Renal pelvis (tissue), 12 donors: ENCODE data around the gene FOXL3. TPM values are rescaled to one million over a fixed set of nuclear protein-coding genes. Genes with fewer than 3 reads are reported as not detected.
"Not testable (repeated sequence)": the region's sequence is repeated elsewhere in the genome, so short reads cannot be mapped to it uniquely, and the experiment has no call there.

Experiments
- DNase-seq: peaks from one replicate; pipeline ENCODE4 v3.0.0-alpha.2; 2013
- long read RNA-seq, 16 experiments: transcript quantifications; one replicate each; lab custom pipeline, GENCODE V29; 2026
- polyA plus RNA-seq, 3 donors: library from polyadenylated mRNA; unstranded; fragments of 120-200 nt; gene quantifications; one replicate each; pipeline ENCODE4 v1.2.1, GENCODE V29; 2013; ENCODE audit not compliant: insufficient read length in 3 of 3

The FOXL3 gene
- not detected for polyA plus RNA-seq
- long read RNA-seq, donor 1 = 0 reads
- long read RNA-seq, donor 2 = 0 reads
- long read RNA-seq, donor 3 = 0 reads
- long read RNA-seq, donor 4 = 0 reads
- long read RNA-seq, donor 5 = 0 reads
- long read RNA-seq, donor 6 = 0 reads
- long read RNA-seq, donor 7 = 0 reads
- long read RNA-seq, donor 8 = 0 reads
- long read RNA-seq, donor 9 = 0 reads
- long read RNA-seq, donor 10 = 0 reads
- long read RNA-seq, donor 11 = 0 reads
- long read RNA-seq, donor 12 = 0 reads
- long read RNA-seq, donor 13 = 0 reads
- long read RNA-seq, donor 14 = 0 reads
- long read RNA-seq, donor 15 = 0 reads
- long read RNA-seq, donor 16 = 0 reads

DNA sequence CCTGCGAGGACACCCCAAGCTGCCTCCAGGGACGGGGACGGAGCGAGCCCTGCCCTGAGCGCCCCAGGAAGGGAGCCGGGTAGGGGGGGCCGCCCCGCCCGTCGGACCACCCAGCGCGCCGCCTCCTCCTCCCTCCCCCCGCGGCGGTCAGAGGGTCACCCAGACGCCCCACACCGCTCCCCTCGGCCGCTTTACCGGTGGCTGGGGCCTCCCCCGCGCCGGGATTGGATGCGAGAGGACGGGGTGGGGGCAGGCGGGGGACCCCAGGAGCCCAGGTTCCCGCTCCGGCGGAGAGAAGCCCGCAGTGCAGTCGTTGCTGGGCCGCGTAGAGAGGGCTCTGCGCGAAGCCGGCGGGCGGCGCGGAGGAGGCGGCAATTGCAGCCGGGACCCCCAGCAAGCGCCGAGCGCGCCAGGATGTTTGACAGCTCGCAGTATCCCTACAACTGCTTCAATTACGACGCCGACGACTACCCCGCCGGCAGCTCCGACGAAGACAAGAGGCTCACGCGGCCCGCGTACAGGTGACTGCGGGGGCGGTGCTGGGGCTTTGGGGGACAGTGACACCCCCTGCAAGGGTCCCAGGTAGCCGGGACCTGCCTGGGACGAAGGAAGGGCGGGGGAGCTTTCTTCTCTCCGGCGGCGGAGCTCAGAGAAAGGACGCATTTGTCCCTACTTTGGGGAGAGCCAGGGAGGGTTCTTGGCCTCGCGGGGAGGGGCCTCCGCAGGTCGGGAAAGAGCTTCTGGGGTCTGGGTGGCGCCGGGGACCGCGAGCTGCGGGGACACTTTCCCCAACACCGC, at the start of gene FOXL3:
Gene FOXL3 (plus strand): TSS at position 415 of the 798 bp plus-strand sequence. CDS start 0 bp downstream, at position 415.
- DNase-seq = no peak

DNA sequence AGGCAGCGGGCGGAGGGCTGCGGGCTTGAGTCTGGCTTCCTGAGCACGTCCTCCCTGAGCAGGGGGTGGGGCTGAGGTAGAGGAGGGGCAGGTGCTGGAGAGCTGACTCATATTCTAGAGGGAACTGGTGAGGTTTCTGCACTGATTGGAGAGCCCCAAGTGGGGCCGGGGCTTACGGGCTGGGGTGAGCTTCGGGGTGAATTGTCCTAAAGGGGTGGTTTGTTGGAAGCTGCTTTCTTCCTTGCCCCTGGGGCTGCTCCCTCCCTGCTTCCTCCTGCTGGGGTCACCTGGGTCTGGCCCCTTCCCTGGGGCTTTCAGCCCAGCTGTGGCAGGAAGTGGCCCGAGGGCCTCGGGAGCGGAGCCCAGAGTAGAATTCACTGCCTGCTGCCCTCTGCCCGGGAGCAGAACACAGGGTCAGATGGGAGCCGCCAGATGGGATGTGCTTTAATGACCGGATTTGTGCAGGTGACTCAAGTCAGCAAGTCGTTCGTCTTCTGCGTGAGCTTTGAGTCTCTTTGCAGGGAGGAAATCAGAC, 49.0 kb upstream of the FOXL3 start:
- no peak for DNase-seq

DNA sequence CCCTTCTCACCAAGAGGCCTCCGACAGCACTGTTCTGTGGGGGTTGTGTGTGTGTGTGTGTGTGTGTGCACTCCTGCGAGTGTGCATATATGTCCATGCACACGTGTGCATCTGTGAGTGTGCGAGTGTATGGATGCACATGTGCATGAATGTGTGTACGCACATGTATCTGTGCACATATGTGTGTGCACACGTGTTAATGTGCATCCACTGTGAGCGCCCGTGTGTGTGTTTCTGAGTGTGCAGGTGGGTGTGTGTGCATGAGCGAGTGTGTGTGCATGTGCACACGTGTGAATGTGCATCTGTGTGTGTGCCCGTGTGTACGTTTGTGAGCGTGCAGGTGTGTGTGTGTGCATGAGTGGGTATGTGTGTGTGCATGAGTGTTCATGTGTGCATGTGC, 48.5 kb upstream of the FOXL3 start:
- no peak for DNase-seq

DNA sequence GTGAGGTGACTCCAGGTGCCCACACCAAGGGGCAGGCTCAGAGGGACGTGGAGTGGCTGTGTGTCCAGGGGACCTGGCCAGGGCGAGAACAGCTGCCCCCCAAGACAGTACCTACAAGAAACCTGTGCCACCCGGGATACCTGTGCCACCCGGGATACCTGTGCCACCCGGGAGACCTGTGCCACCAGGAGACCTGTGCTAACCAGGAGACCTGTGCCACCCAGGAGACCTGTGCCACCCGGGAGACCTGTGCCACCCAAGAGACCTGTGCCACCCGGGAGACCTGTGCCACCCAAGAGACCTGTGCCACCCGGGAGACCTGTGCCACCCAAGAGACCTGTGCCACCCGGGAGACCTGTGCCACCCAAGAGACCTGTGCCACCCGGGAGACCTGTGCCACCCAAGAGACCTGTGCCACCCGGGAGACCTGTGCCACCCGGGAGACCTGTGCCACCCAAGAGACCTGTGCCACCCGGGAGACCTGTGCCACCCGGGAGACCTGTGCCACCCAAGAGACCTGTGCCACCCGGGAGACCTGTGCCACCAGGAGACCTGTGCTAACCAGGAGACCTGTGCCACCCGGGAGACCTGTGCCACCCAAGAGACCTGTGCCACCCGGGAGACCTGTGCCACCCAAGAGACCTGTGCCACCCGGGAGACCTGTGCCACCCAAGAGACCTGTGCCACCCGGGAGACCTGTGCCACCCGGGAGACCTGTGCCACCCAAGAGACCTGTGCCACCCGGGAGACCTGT, 47.0 kb upstream of the FOXL3 start:
- not testable (repeated sequence) for DNase-seq

DNA sequence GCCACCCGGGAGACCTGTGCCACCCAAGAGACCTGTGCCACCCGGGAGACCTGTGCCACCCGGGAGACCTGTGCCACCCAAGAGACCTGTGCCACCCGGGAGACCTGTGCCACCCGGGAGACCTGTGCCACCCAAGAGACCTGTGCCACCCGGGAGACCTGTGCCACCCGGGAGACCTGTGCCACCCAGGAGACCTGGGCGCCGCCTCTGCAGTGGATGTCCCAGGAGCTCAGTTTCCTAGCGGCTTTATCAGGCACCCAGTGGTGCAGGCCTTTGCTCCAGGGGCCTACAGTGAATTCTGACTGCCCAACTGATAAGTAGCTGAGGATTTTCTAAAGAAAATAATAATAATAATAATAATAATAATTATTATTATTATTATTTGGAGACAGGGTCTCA, 46.4 kb upstream of the FOXL3 start:
- DNase-seq = not testable (repeated sequence)

DNA sequence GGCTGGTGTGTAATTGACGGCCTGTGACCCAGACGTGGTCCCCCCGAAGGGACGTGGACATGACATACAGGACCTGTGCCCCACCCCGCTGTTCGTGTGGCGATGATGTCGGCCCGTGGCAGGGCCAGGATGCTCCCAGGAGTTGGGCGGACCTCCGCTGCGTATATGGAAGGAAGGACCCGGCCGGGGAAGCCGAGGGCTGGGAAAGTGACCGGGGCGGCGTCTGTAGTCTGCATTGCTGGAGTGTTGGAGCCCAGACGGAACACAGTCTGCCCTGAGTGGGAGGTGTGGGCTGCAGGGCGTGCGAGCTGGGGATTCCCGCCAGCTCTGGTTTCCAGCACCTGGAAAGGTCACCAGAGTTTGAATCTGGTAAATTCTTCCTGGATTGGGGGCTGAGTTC, 45.0 kb upstream of the FOXL3 start:
- DNase-seq = no peak

DNA sequence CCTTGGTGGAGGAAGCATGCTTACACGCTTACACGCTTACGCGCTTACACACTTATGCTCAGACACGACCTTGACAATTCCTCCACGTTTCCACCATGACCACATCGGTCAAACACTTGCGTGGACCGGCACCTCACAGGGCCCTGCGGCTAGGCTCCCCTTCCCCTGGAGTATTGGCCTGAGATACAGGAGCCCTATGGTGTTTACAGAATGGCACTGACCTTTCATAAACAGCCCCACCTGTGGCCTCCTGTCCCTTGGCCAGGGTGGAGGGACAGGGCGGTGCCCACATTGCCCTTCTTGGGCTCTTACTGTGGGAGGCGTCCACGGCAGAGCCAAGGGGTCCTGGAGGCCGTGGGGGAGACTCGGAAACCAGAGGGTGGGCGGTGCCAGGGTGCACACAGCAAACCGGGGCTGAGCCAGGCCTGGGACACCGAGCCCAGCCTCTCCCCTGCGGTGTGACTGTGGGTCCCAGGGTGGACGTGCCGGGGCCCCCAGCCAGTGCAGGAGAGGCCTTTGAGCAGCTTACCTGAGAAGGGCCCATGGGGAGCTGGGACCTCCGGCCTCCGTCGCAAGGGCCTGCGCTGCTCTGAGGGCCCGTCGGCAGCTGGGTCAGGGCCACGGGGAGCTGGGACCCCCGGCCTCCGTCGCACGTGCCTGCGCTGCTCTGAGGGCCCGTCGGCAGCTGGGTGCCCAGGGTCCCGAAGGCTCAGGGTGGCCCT, 44.2 kb upstream of the FOXL3 start:
- DNase-seq = no peak

DNA sequence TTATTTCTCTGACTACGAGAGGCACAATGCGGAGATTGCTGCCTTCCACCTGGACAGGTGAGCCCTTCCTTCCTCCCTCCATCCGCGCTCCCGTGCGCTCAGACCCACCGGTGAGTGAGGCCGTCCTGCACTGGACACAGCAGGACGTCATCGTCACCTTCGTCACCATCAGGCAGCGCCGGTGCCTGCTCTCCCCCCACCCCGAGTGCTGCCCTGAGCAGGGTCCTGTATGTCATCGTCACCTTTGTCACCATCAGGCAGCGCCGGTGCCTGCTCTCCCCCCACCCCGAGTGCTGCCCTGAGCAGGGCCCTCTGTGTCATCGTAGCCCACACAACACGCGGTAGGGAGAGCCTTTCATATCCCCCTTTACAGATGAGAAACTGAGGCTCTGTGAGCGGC, 43.5 kb upstream of the FOXL3 start:
- DNase-seq = no peak

DNA sequence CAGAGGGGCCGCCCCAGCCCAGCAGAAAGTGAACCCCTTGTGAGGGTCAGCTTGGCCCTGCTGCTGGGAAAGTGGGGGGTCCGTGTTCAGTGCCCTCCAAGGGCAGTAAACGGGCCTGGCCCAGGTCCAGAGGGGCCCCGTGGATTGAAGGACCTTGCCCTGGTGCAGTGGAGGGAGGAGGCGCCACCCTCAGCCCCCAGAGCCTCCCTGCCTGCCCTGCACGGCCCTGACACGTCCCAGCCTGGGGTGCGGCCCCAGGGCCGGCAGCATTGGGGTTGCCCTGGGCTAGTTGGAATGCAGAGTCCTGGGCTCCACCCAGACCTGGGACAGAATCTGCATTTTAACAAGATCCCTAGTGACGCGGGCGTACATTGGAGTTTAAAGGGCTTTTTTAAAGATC, 42.8 kb upstream of the FOXL3 start:
- DNase-seq = no peak

DNA sequence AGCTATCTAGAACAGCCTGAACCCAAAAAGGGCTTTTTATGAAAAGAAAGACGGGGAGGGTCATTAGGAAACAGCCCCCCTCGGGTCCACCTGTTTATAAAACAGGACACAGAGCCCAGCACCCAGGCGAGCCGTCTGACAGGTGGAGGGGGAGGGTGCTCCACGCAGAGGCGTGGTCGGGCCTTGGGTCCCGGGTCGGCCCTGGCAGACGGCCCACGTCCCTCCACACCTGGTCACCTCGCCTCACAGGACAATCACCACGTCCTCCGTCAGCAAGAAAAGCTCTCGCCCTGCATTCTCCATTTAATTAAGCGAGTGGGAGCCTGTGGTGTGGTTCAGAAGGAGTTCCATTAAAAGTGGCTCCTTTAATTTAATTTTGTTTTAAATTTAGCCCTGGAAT, 42.3 kb upstream of the FOXL3 start:
- DNase-seq = no peak

DNA sequence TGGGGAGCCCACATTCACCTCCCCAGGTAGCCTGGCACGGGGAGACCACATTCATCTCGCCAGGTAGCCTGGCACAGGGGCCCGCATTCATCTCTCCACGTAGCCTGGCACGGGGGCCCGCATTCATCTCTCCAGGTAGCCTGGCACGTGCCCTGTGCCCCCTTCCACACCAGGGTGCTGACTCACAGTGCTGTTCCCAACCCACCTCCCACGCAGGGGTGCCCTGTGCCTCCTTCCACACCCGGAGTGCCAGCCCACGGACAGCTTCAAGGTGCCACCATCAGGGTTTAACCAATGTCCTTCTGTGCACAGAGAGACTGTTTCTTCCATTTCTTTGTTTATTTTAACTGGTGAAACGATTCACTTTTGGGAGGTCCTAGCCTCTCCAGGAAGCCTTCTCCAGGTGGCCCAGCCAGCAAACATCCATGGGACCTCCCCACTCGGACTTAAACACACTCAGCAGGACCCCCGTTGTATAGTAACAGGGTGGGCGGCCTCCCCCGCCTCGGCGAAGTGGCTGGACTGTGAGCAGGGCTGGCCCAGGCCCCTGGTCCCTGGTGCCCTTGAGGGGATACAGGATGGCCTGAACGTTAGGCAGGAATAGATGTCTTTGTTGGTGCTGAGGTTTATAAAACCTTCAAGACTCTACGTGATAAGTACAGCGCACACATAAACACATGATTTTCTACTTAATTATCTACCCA, 41.1 kb upstream of the FOXL3 start:
- DNase-seq = no peak

DNA sequence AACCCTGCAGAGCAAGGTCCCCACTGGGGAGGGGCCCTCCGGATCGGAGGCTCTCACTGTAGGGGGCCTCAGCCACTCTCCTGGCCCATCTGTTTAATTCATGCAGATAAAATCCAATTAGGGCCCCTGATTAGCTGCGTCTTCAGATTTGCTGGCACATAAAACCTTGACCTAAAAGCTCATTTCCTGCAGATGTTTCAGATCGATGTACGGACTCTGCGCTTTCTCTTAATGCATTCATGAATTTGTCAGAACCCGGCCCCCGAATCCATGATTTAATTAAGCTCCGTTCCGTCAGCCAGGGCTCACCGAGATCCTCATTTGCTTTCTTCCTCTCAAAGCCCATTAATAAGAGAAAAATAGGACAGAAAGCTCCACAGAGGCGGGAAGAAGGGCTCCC, 40.0 kb upstream of the FOXL3 start:
- DNase-seq = no peak

DNA sequence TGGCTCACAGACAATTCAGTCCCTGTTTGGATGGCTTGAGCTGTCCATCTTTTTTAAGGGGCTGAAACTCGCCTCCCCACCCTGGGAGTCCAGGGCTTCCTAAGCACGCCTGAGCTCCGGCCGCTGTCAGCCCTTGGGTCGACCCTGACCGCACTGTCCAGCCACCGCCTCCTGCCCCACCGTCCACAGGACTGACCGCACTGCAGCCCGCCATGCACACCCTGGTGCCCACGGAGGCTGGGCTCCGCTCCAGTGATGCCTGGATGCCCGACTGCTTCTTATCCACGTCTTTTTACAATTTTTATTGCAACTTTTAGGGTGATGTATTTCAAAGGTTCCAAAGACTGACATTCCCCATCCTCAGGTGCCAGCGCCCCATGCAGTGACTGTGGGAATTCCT, 39.4 kb upstream of the FOXL3 start:
- no peak for DNase-seq

DNA sequence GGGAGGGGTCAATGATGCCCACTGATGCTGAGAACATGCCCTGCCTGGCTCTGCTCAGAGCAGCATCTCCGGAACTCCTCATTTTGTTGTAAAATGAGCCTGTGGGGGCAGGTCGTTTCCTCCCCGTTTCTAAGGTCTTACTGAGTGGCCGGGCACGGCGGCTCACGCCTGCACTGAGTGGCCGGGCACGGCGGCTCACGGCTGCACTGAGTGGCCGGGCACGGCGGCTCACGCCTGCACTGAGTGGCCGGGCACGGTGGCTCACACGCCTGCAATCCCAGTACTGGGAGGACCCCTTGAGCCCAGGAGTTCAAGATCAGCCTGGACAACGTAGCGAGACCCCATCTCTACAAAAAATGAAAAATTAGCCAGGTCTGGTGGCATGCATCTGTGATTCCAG, 39.0 kb upstream of the FOXL3 start:
- no peak for DNase-seq

DNA sequence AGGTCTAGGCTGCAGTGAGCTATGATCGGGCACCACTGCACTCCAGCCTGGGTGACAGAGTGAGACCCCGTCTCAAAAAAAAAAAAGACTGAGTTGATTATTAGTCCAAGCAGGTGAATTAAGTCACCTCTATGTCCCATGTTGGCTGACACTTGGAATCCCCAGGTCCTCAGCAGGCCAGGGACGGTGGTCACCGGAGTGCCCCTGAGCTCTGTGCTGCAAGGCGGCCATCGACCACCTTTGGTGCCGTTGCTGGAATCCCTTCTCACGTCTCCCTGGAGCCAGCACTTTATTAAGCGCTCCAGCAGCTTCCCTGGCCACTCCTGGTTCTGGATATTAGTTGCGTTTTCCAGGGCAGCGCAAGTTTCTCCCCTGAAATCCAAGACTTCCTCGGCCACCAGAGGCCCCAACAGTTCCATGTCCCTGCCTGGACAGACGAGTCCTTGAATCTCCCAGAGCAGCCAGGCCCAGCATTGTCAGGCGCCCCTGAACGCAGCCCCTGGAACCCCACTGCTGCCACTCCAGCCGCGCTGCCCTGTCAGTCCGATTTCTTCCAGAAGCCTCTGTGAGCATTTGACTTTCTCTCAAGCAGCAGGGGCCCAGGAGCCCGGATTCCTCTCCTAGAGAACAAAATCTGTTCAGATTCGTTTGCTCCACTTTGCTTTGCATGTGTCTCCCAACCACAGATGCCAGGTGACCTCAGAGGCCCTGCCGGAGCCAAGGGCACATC, 38.4 kb upstream of the FOXL3 start:
- DNase-seq = no peak

DNA sequence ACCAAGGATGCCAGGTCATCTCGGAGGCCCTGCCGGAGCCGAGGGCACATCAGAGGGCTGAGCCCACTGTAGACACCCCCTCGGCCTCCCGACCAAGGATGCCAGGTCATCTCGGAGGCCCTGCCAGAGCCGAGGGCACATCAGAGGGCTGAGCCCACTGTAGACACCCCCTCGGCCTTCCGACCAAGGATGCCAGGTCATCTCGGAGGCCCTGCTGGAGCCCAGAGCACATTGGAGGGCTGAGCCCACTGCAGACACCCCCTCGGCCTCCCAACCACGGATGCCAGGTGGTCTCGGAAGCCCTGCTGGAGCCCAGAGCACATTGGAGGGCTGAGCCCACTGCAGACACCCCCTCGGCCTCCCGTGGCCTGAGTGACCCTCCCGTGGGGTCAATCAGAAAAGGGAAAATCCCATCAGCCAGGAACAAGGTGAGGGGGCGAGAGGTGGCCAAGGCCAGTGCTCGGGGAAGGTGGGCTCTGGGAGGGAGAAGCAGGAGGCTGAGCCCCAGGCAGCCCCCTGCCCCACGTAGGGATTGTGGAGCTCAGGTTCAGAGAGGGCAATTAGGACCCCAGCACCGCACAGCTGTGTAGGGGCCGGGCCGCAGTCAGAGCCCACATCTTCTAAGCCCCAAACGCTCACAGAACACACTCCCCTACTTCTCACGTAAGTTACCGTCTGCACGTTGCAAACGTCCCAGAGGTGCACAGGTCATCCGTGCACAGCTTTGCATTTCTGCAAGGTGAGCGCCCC, 37.6 kb upstream of the FOXL3 start:
- DNase-seq = no peak

DNA sequence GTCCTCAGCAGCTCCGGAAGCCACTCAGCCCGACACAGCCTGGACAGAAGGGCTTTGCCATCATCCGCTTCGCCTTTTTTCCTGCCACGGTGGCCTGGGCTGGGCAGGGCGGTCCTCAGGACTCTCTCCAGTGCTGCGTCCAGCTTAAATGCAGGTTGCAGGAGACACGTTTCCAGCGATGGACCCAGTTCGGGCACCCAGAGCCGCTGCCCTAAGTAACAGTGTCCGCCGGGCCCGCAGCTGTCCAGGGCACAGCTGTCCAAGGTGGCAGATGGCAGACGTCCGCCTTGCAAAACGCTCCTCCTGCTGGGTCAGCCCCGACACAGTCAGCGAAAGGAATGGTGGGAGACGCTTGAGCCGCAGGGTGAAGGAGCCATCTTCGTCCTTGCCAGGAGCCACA, 37.0 kb upstream of the FOXL3 start:
- no peak for DNase-seq

DNA sequence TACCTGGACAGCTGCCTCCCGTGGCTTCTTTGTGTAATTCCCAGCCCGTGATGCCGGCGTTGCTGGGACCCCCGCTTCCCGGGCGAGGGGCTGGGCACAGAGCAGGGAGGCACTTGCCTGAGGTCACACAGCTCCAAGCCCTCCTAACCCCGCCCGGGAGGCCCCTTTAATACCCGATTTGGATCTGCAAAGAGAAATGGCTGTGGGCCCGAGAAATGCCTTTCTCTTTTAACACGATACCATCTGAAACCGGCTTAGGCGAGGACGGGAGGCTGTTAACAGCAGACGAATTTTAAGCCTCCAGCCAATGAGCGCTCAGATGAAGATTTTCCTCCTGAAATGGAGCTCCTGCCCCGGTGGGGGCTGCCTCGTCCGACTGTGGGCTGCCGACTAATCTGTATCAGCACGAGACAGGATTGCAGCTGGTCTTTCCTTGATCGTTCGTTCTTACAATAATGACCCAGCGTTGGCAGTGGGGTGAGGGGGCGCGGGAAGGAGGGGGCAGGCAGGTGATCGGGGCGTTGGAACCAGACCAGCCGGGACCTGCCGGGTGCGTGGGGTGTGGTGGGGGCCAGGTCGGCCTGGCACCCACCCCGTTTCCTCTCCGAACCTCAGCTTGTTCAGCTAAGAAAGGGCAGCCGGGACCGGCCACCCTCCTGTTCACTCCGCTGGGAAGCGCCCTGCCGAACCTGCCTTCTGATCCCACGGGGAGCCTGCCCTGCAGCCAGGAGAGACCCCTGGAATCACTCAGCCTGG, 36.2 kb upstream of the FOXL3 start:
- no peak for DNase-seq
